Cardiac muscle cell (in vitro differentiated cells and primary cell): ENCODE measurements around the gene LAD1. TPM values are rescaled to one million over a fixed set of nuclear protein-coding genes. Genes with fewer than 3 reads are reported as not detected.

Source experiments
- DNase-seq, 2 donors: peaks; one replicate each; pipeline versions ENCODE4 v3.0.0 to v3.0.0-alpha.2; 2010 to 2017; ENCODE audit warnings: low read depth in 1 of 2, low spot score in 1 of 2
- H3K27ac ChIP-seq: fragments of 200-600 bp; sonication (generic); 2 replicates; pipeline ENCODE4 v1.5.1; 2016
- H3K27me3 ChIP-seq: fragments of 200-600 bp; sonication (generic); 2 replicates; pipeline ENCODE4 v1.6.0; 2016; ENCODE audit warnings: control low read depth
- H3K36me3 ChIP-seq: fragments of 200-600 bp; sonication (generic); 2 replicates; pipeline ENCODE4 v1.5.1; 2016; ENCODE audit warnings: control low read depth
- H3K4me1 ChIP-seq: fragments of 200-600 bp; sonication (generic); 2 replicates; pipeline ENCODE4 v1.8.1; 2017; ENCODE audit warnings: low read depth, mild to moderate bottlenecking, mixed run types
- H3K4me3 ChIP-seq: fragments of 200-600 bp; sonication (generic); 2 replicates; pipeline ENCODE4 v1.5.1; 2016; ENCODE audit warnings: mild to moderate bottlenecking
- H3K9me3 ChIP-seq: fragments of 200-600 bp; sonication (generic); 2 replicates; pipeline ENCODE4 v1.5.1; 2017; ENCODE audit warnings: low read depth, mild to moderate bottlenecking, control low read depth
- CTCF ChIP-seq: IDR thresholded peaks from 2 replicates; pipeline ENCODE4 v1.5.1; 2012; ENCODE audit warnings: low read depth, mild to moderate bottlenecking, low read length
- polyA plus RNA-seq: library from polyadenylated mRNA; unstranded; fragments of >200 nt; fragmentation: Nextera tagmentation; extraction: Ambion mirVana; gene quantifications from 2 replicates; pipeline ENCODE4 v1.2.1, GENCODE V29; 2016
- total RNA-seq: library from RNA; depleted of rRNA; stranded (reverse); fragments of >200 nt; gene quantifications from 2 replicates; pipeline ENCODE4 v1.2.3, GENCODE V29; 2016

Gene LAD1
- total and polyA plus RNA-seq, 2 experiments from 2014 or later, result 8.2 to 12.6 TPM

- no peak for TF ChIP-seq CTCF
Measured at GRCh38 chr1:201357636-201358348, 41.3 kb downstream of the LAD1 start.

GRCh38 chr1:201357211-201357610 is 41.9 kb downstream of the LAD1 start:
- TF ChIP-seq CTCF, result no peak
- H3K4me1 ChIP-seq, result no peaks in the 10 kb centered on the region
- peak overlapping the region; percentile 98 for H3K27ac ChIP-seq
- H3K9me3 ChIP-seq, result no peaks in the 10 kb centered on the region
- DNase-seq, result peak in 1 of 2 donors; percentile 32
- no peak overlapping the region for H3K4me3 ChIP-seq
- no peaks in the 10 kb centered on the region for H3K27me3 ChIP-seq
- H3K36me3 ChIP-seq, result peaks cover 37% of the 10 kb centered on the region

More at GRCh38 chr1:201357636-201358348, 41.3 kb downstream of the LAD1 start:
- no peaks in the 10 kb centered on the region for H3K9me3 ChIP-seq
- no peak overlapping the region for H3K4me3 ChIP-seq
- DNase-seq, result peak in 1 of 2 donors; percentile 36
- H3K36me3 ChIP-seq, result peaks cover 43% of the 10 kb centered on the region
- H3K27me3 ChIP-seq, result no peaks in the 10 kb centered on the region
- peak overlapping the region; percentile 98 for H3K27ac ChIP-seq
- no peaks in the 10 kb centered on the region for H3K4me1 ChIP-seq

- H3K4me1 ChIP-seq, result no peaks in the 10 kb centered on the region
- H3K4me3 ChIP-seq, result no peak overlapping the region
- H3K27ac ChIP-seq, result peak overlapping the region; percentile 98
- DNase-seq, result peak in 1 of 2 donors; percentile 43
- peaks cover 32% of the 10 kb centered on the region for H3K36me3 ChIP-seq
- TF ChIP-seq CTCF, result no peak
- H3K9me3 ChIP-seq, result no peaks in the 10 kb centered on the region
- H3K27me3 ChIP-seq, result no peaks in the 10 kb centered on the region
Measured at GRCh38 chr1:201356701-201357100, 42.4 kb downstream of the LAD1 start.

- Histone ChIP-seq H3K36me3 (peaks cover 28% of the 10 kb centered on the region), H3K27me3 (no peaks in the 10 kb centered on the region), H3K27ac (peak overlapping the region; percentile 98), H3K4me3 (no peak overlapping the region), H3K4me1 (no peaks in the 10 kb centered on the region), H3K9me3 (no peaks in the 10 kb centered on the region)
- DNase-seq, result peak in 1 of 2 donors; percentile 19
- TF ChIP-seq CTCF, result no peak
Measured at GRCh38 chr1:201356236-201356635, 42.9 kb downstream of the LAD1 start.

GRCh38 chr1:201355471-201355870 is 43.7 kb downstream of the LAD1 start:
- peaks cover 20% of the 10 kb centered on the region for H3K36me3 ChIP-seq
- no peaks in the 10 kb centered on the region for H3K4me1 ChIP-seq
- no peak for TF ChIP-seq CTCF
- H3K27ac ChIP-seq, result peak overlapping the region; percentile 98
- no peaks in the 10 kb centered on the region for H3K27me3 ChIP-seq
- H3K9me3 ChIP-seq, result no peaks in the 10 kb centered on the region
- H3K4me3 ChIP-seq, result no peak overlapping the region
- DNase-seq, result no peak
